K562 (cell line): ENCODE results near the gene AIF1. TPM values are rescaled to one million over a fixed set of nuclear protein-coding genes. Genes with fewer than 3 reads are reported as not detected.

ENCODE experiments used
- C11orf30 ChIP-seq: fragments of 450-650 bp; IDR thresholded peaks from 2 replicates; pipeline ENCODE4 v1.6.1; 2016; ENCODE audit warnings: low read depth, mild to moderate bottlenecking
- ESRRA ChIP-seq: fragments of 450-650 bp; IDR thresholded peaks from 2 replicates; pipeline ENCODE4 v1.6.1; 2014; ENCODE audit warnings: low read depth, mild to moderate bottlenecking, moderate library complexity, borderline replicate concordance
- HDAC1 ChIP-seq, 2 experiments: fragments of 450-650 bp; IDR thresholded peaks; 2 replicates each; pipeline ENCODE4 v1.6.1; 2016 to 2017; ENCODE audit warnings: inconsistent platforms in 1 of 2, mild to moderate bottlenecking in 1 of 2, moderate library complexity in 1 of 2
- HDAC6 ChIP-seq: IDR thresholded peaks from 2 replicates; pipeline ENCODE4 v1.6.1; 2012; ENCODE audit warnings: low read depth, mild to moderate bottlenecking, control low read depth, inconsistent platforms, low read length, moderate library complexity
- LCOR ChIP-seq: sonication (generic); formaldehyde crosslinking; IDR thresholded peaks from 2 replicates; pipeline ENCODE4 v1.8.0; 2022; ENCODE audit warnings: mild to moderate bottlenecking, missing genetic modification reagents
- SMARCE1 ChIP-seq: fragments of 450-650 bp; IDR thresholded peaks from 2 replicates; pipeline ENCODE4 v1.7.1; 2016; ENCODE audit warnings: mild to moderate bottlenecking
- ZNF316 ChIP-seq: fragments of 450-650 bp; IDR thresholded peaks from 2 replicates; pipeline ENCODE4 v1.6.1; 2016
- polyA plus RNA-seq, 8 experiments: library from polyadenylated mRNA; depleted of rRNA in 4 of 8; stranded (reverse) in 5 of 8; unstranded in 3 of 8; fragments of >200 nt; fragmentation: Nextera tagmentation in 2 of 8; fragmentation: Illumina TruSeq in 1 of 8; extraction: Ambion mirVana in 2 of 8; extraction: Trizol in 1 of 8; gene quantifications; 2 replicates each; pipeline versions ENCODE4 v1.2.1 to v1.2.3, GENCODE V29; 2011 to 2014; ENCODE audit warnings: inconsistent platforms in 1 of 8, missing spikeins in 1 of 8
- total RNA-seq, 7 experiments: library from RNA; depleted of rRNA in 6 of 7; stranded (reverse); fragments of >200 nt in 6 of 7; fragmentation: Illumina TruSeq in 2 of 7; extraction: Trizol in 2 of 7; gene quantifications; 2 replicates each; pipeline versions ENCODE4 v1.2.1 to v1.2.3, GENCODE V29; 2011 to 2021; ENCODE audit warnings: low replicate concordance in 1 of 7
- TF ChIP-seq, protein P1 (sequence below), 2 experiments: fragments of 450-650 bp in 1 of 2; sonication (generic) in 1 of 2; formaldehyde crosslinking in 1 of 2; IDR thresholded peaks in 1 of 2; conservative IDR thresholded peaks in 1 of 2; 2 replicates each; pipeline versions ENCODE4 v1.6.1 to v1.8.1; 2016 to 2023; ENCODE audit warnings: mild to moderate bottlenecking in 2 of 2, moderate library complexity in 2 of 2, inconsistent platforms in 1 of 2, missing genetic modification reagents in 1 of 2
- TF ChIP-seq, protein P2 (sequence below): fragments of 200-800 bp; sonication (Bioruptor generic); IDR thresholded peaks from 2 replicates; pipeline ENCODE4 v1.6.1; 2017; ENCODE audit warnings: missing genetic modification characterization, missing compliant biosample characterization
- TF ChIP-seq, protein P3 (sequence below), 2 experiments: fragments of 250-450 bp in 1 of 2; fragments of 450-650 bp in 1 of 2; sonication (Bioruptor Pico) in 1 of 2; IDR thresholded peaks; 2 replicates each; pipeline versions ENCODE4 v1.6.1 to v1.8.0; 2016 to 2021; ENCODE audit warnings: mild to moderate bottlenecking in 2 of 2, moderate library complexity in 2 of 2, missing compliant biosample characterization in 1 of 2, missing genetic modification characterization in 1 of 2

AIF1 gene
- total and polyA plus RNA-seq, 9 of the 15 experiments (the other 6 are each of a cell fraction or from before 2014, with no cell fraction given) = 9.4 to 33.4 (median 19.4) TPM

DNA sequence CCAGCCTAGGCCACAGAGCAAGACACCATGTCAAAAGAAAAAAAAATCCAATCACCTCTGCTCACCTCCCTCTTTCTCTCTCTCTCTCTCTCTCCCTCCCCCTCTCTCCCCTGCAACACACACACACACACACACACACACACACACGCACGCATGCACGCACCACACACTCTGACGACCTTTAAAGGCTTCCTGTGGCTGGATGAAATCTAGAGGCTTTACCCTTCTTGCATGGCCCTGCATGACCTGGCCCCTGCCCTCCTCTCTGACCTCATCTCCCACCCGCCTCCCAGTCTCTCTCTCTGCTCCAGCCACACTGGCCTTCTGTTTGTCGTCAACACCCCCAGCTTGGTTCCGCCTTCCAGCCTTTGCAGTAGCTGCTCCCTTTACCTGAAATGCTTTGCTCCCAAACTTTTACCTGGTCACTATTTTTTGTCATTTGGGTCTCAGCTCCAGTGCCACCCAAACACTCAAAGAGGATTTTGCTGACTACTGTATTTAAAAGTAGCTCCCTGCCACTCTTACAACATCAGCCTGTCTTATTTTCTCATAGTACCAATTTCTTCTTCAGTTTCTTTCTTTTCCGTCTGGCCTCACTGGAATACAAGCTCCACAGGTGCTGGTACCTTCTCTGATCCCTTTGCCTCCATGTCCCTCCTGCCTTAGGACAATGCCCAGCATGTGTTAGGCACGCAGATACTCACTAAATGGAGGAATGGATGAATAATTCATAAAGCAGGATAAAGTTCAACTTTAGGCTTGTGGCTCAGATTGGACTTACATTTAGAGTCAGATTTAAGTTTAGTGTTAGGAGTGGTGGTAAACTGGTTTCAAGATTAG lies 47.3 kb upstream of the AIF1 start (continued):
- TF ChIP-seq, protein P1, sequence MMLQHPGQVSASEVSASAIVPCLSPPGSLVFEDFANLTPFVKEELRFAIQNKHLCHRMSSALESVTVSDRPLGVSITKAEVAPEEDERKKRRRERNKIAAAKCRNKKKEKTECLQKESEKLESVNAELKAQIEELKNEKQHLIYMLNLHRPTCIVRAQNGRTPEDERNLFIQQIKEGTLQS (IDR thresholded peaks at IDR 0.05) = 0 out of 2 replicates have a peak, but pooled peaks have one; percentile 12
- TF ChIP-seq, protein P1 (CRISPR knock-in tag; conservative IDR thresholded peaks at IDR 0.05) = no peak
- TF ChIP-seq, protein P2, sequence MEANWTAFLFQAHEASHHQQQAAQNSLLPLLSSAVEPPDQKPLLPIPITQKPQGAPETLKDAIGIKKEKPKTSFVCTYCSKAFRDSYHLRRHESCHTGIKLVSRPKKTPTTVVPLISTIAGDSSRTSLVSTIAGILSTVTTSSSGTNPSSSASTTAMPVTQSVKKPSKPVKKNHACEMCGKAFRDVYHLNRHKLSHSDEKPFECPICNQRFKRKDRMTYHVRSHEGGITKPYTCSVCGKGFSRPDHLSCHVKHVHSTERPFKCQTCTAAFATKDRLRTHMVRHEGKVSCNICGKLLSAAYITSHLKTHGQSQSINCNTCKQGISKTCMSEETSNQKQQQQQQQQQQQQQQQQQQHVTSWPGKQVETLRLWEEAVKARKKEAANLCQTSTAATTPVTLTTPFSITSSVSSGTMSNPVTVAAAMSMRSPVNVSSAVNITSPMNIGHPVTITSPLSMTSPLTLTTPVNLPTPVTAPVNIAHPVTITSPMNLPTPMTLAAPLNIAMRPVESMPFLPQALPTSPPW (CRISPR knock-in tag) = 0 out of 2 replicates have a peak, but pooled peaks have one; percentile 15
- no peak for TF ChIP-seq LCOR
- peak; percentile 92 for TF ChIP-seq ZNF316
- no peak for TF ChIP-seq HDAC6
- TF ChIP-seq, protein P3, sequence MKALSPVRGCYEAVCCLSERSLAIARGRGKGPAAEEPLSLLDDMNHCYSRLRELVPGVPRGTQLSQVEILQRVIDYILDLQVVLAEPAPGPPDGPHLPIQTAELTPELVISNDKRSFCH (CRISPR knock-in tag; IDR thresholded peaks at IDR 0.05) = no peak
- TF ChIP-seq, protein P3 (tag; IDR thresholded peaks at IDR 0.05) = peak; percentile 69; the same call in 1 of the 2 replicates
- peak; percentile 84 for TF ChIP-seq C11orf30
- TF ChIP-seq HDAC1 (IDR thresholded peaks at IDR 0.05) = peak in 1 of 2 experiments; percentile 18; a peak in 1 of 4 replicates
- TF ChIP-seq SMARCE1 = peak; percentile 35; the same call in 1 of the 2 replicates
- peak; percentile 39; the same call in 1 of the 2 replicates for TF ChIP-seq ESRRA
